Caco-2 (cell line): ENCODE data around the gene ZNF777. TPM values are rescaled to one million over a fixed set of nuclear protein-coding genes. Genes with fewer than 3 reads are reported as not detected.

Source experiments
- BruUV-seq: library from RNA; stranded (reverse); fragments of 400-500 nt; replicated peaks from 2 replicates; lab custom pipeline; 2021; lab: Mats Ljungman, UMichigan
- CTCF ChIA-PET: fragments of 300-600 bp; sonication (Branson Sonifier 250); formaldehyde crosslinking; loops from one replicate; lab custom pipeline; 2022; ENCODE audit warnings: antibody characterized with exemption; lab: Charles Lee
- POLR2A ChIA-PET: fragments of 300-600 bp; sonication (Branson Sonifier 250); formaldehyde crosslinking; loops from one replicate; lab custom pipeline; 2022; ENCODE audit warnings: antibody characterized with exemption; lab: Charles Lee
- DNase-seq, 2 experiments: peaks; one replicate each; pipeline versions ENCODE4 v3.0.0 to v3.0.0-alpha.2; 2020 to 2022
- H3K27me3 ChIP-seq: replicated peaks from 2 replicates; pipeline ENCODE4 v1.6.0; 2011; ENCODE audit warnings: low read length; ENCODE audit not compliant: control insufficient read depth, insufficient read depth
- H3K36me3 ChIP-seq: 2 replicates; pipeline ENCODE4 v1.5.1; 2011; ENCODE audit warnings: low read length; ENCODE audit not compliant: control insufficient read depth, insufficient read depth
- H3K4me1 ChIP-seq: fragments of 250-450 bp; sonication (Bioruptor Pico); 2 replicates; pipeline ENCODE4 v1.5.1; 2020; ENCODE audit warnings: mild to moderate bottlenecking
- H3K4me3 ChIP-seq: 2 replicates; pipeline ENCODE4 v1.5.1; 2011; ENCODE audit warnings: low read depth, mild to moderate bottlenecking, control low read depth, low read length
- H3K9me3 ChIP-seq: fragments of 250-450 bp; sonication (Bioruptor Pico); 2 replicates; pipeline ENCODE4 v1.5.1; 2020; ENCODE audit warnings: mild to moderate bottlenecking, moderate library complexity
- H3K27ac Mint-ChIP-seq: one replicate; pipeline ENCODE4 v1.8.0; 2022; ENCODE audit warnings: mixed read lengths; ENCODE audit not compliant: unreplicated experiment
- H3K27me3 Mint-ChIP-seq: one replicate; pipeline ENCODE4 v1.8.0; 2022; ENCODE audit warnings: mixed read lengths; ENCODE audit not compliant: insufficient read depth, unreplicated experiment
- H3K36me3 Mint-ChIP-seq: one replicate; pipeline ENCODE4 v1.8.0; 2022; ENCODE audit warnings: mild to moderate bottlenecking, mixed read lengths; ENCODE audit not compliant: insufficient read depth, unreplicated experiment
- H3K4me1 Mint-ChIP-seq: one replicate; pipeline ENCODE4 v1.8.0; 2022; ENCODE audit warnings: low read depth, mixed read lengths; ENCODE audit not compliant: unreplicated experiment
- H3K4me3 Mint-ChIP-seq: one replicate; pipeline ENCODE4 v1.8.0; 2022; ENCODE audit warnings: mild to moderate bottlenecking, moderate library complexity, mixed read lengths; ENCODE audit not compliant: unreplicated experiment
- H3K9me3 Mint-ChIP-seq: one replicate; pipeline ENCODE4 v1.8.0; 2022; ENCODE audit warnings: mixed read lengths; ENCODE audit not compliant: unreplicated experiment
- intact Hi-C: fragments of 100-400 bp; cut with micrococcal nuclease; formaldehyde crosslinking; loops from one replicate; pipeline ENCODE4 v1.10.0; 2022; ENCODE audit not compliant: unreplicated experiment
- total RNA-seq: library from RNA; stranded (reverse); gene quantifications from 2 replicates; pipeline ENCODE4 v1.2.3, GENCODE V29; 2022
- TF ChIP-seq, protein P1 (sequence below), 2 experiments: fragments of 200-600 bp in 1 of 2; IDR thresholded peaks; 1 replicate in 1 of 2; 2 replicates in 1 of 2; pipeline versions ENCODE4 v1.5.1 to v1.8.0; 2011 to 2022; ENCODE audit warnings: antibody characterized with exemption in 1 of 2, control low read depth in 1 of 2, inconsistent platforms in 1 of 2, low read depth in 1 of 2, low read length in 1 of 2, mild to moderate bottlenecking in 1 of 2, moderate library complexity in 1 of 2; ENCODE audit not compliant: insufficient read depth in 1 of 2, severe bottlenecking in 1 of 2, unreplicated experiment in 1 of 2

Gene ZNF777
- total RNA-seq, 1 experiment from 2014 or later = 22.7 TPM

DNA sequence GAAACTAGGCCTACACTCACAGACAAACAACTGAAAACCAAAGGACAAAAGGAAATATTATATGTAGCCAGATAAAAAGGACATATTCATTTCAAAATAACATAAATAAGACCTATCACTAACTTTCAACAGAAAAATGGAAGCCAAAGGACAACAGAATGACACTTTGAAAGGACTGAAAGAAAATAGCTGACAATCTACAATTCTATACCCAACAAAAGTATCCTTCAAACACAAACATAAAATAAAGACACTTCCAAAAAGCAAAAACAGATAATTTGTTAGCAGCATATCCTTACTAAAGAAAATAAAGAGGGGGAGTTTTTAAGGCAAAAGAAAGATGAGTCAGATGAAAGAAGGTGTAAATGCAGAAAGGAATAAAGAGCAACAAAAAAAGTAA is 44.7 kb upstream of the ZNF777 start:
- no peak overlapping the region for H3K4me3 Mint-ChIP-seq
- H3K4me1 ChIP-seq = no peaks in the 10 kb centered on the region
- peaks cover 7% of the 10 kb centered on the region for H3K4me1 Mint-ChIP-seq
- H3K9me3 ChIP-seq = peaks cover 32% of the 10 kb centered on the region
- no TSS peak for BruUV-seq
- ChIA-PET POLR2A (no interaction called here), CTCF (no interaction called here)
- no peaks in the 10 kb centered on the region for H3K36me3 Mint-ChIP-seq
- H3K36me3 ChIP-seq = no peaks in the 10 kb centered on the region
- no peak overlapping the region for H3K4me3 ChIP-seq
- no peak overlapping the region for H3K27ac Mint-ChIP-seq
- intact Hi-C loops = no loop called here
- no peak for DNase-seq
- H3K9me3 Mint-ChIP-seq = peaks cover 34% of the 10 kb centered on the region
- H3K27me3 ChIP-seq = no peaks in the 10 kb centered on the region
- no peaks in the 10 kb centered on the region for H3K27me3 Mint-ChIP-seq
- TF ChIP-seq, protein P1, sequence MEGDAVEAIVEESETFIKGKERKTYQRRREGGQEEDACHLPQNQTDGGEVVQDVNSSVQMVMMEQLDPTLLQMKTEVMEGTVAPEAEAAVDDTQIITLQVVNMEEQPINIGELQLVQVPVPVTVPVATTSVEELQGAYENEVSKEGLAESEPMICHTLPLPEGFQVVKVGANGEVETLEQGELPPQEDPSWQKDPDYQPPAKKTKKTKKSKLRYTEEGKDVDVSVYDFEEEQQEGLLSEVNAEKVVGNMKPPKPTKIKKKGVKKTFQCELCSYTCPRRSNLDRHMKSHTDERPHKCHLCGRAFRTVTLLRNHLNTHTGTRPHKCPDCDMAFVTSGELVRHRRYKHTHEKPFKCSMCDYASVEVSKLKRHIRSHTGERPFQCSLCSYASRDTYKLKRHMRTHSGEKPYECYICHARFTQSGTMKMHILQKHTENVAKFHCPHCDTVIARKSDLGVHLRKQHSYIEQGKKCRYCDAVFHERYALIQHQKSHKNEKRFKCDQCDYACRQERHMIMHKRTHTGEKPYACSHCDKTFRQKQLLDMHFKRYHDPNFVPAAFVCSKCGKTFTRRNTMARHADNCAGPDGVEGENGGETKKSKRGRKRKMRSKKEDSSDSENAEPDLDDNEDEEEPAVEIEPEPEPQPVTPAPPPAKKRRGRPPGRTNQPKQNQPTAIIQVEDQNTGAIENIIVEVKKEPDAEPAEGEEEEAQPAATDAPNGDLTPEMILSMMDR (IDR thresholded peaks at IDR 0.05; ENCODE audit: insufficient read depth in 1 of 2, low read depth in 1 of 2, low read length in 1 of 2, severe bottlenecking in 1 of 2, unreplicated experiment in 1 of 2) = no peak

DNA sequence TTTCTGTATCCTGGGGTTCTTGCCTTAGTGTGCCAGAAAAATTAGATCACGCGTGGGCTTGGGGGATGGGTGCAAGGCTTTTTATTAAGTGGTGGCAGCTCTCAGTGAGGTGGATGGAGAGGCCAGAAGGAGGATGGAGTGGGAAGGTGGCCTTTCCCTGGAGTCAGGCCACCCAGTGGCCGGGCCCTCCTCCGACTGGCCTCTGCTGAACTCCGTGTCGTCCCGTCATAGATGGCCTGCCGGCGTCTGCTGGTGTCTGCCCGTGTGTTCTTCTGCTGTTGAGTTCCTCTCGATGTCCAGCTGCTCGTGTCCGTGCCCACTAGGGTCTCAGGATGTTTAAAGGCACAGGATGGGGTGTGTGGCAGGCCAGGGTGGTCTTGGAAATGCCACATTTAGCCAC is 40.8 kb upstream of the ZNF777 start:
- Histone ChIP-seq H3K27me3 (no peaks in the 10 kb centered on the region), H3K4me1 (peaks cover 3% of the 10 kb centered on the region; the same call in 1 of the 2 replicates), H3K4me3 (no peak overlapping the region), H3K36me3 (no peaks in the 10 kb centered on the region), H3K9me3 (peaks cover 18% of the 10 kb centered on the region)
- TF ChIP-seq, protein P1 (IDR thresholded peaks at IDR 0.05; ENCODE audit: insufficient read depth in 1 of 2, low read depth in 1 of 2, low read length in 1 of 2, severe bottlenecking in 1 of 2, unreplicated experiment in 1 of 2) = no peak
- Mint-ChIP-seq H3K36me3 (no peaks in the 10 kb centered on the region), H3K4me3 (no peak overlapping the region), H3K4me1 (peaks cover 10% of the 10 kb centered on the region), H3K27ac (no peak overlapping the region), H3K27me3 (no peaks in the 10 kb centered on the region), H3K9me3 (peaks cover 21% of the 10 kb centered on the region)
- intact Hi-C loops = no loop called here
- CTCF ChIA-PET = no interaction called here
- DNase-seq = no peak
- POLR2A ChIA-PET = no interaction called here
- no TSS peak for BruUV-seq

- Mint-ChIP-seq H3K9me3 (peaks cover 14% of the 10 kb centered on the region), H3K36me3 (no peaks in the 10 kb centered on the region), H3K4me1 (peaks cover 18% of the 10 kb centered on the region), H3K27ac (no peak overlapping the region), H3K4me3 (no peak overlapping the region), H3K27me3 (no peaks in the 10 kb centered on the region)
- BruUV-seq = no TSS peak
- H3K4me3 ChIP-seq = no peak overlapping the region
- CTCF ChIA-PET = interaction anchor here (0.6 kb wide), 1 partner anchor 74 kb away, joined by 4 read pairs; no protein-coding TSS in a partner anchor
- no peaks in the 10 kb centered on the region for H3K36me3 ChIP-seq
- peaks cover 7% of the 10 kb centered on the region; the same call in 1 of the 2 replicates for H3K4me1 ChIP-seq
- DNase-seq = no peak
- H3K27me3 ChIP-seq = no peaks in the 10 kb centered on the region
- intact Hi-C loops = no loop called here
- H3K9me3 ChIP-seq = peaks cover 10% of the 10 kb centered on the region
- TF ChIP-seq, protein P1 (IDR thresholded peaks at IDR 0.05; ENCODE audit: insufficient read depth in 1 of 2, low read depth in 1 of 2, low read length in 1 of 2, severe bottlenecking in 1 of 2, unreplicated experiment in 1 of 2) = no peak
- POLR2A ChIA-PET = no interaction called here
These were observed 40.0 kb upstream of the ZNF777 start for GRCh38 chr7:149500910-149501309.
